ENCODE measurements around the gene TTL. TPM values are rescaled to one million over a fixed set of nuclear protein-coding genes. Genes with fewer than 3 reads are reported as not detected.

The TTL gene
- total RNA-seq, 2 donors from 2014 or later, result 61.1 to 89.6 TPM

DNA sequence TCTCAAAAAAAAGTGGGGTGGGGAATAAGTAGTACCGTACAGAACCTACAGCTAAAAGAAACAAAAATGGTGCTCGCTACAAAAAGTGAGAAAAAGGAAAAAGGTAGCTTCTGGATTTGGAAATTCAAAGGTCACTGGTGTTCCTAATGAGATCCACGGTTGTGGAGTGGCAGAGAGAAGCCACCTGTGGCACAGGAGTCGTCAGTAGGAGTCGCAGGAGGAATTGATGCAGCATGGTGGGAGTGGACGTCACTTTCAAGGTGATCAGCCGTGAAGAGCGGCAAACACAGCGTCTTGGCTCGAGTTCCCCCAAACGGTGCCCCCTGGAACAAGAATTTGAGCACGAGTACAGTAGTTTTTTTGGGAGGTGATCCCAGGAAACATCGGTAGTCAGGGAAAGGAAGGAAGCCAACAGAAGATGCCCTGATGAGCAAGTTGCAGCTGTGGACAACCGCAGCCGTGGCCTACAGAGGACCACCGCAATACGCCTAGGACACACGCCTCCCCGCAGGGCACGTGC, 1.4 kb upstream of the TTL start:
- H3K9me3 Mint-ChIP-seq, result no peaks in the 10 kb centered on the region
- TF ChIP-seq, protein P1, sequence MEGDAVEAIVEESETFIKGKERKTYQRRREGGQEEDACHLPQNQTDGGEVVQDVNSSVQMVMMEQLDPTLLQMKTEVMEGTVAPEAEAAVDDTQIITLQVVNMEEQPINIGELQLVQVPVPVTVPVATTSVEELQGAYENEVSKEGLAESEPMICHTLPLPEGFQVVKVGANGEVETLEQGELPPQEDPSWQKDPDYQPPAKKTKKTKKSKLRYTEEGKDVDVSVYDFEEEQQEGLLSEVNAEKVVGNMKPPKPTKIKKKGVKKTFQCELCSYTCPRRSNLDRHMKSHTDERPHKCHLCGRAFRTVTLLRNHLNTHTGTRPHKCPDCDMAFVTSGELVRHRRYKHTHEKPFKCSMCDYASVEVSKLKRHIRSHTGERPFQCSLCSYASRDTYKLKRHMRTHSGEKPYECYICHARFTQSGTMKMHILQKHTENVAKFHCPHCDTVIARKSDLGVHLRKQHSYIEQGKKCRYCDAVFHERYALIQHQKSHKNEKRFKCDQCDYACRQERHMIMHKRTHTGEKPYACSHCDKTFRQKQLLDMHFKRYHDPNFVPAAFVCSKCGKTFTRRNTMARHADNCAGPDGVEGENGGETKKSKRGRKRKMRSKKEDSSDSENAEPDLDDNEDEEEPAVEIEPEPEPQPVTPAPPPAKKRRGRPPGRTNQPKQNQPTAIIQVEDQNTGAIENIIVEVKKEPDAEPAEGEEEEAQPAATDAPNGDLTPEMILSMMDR (conservative IDR thresholded peaks at IDR 0.05), result no peak
- no peak for DNase-seq
- Histone ChIP-seq H3K4me3 (ENCODE audit: low read length) (peak overlapping the region; percentile 90), H3K4me1 (ENCODE audit: control insufficient read depth, insufficient read depth, low read length) (no peaks in the 10 kb centered on the region), H3K9me3 (ENCODE audit: control insufficient read depth, low read length) (no peaks in the 10 kb centered on the region), H3K9ac (ENCODE audit: extremely low read depth, low read length, poor library complexity, severe bottlenecking) (no peak overlapping the region), H3K36me3 (ENCODE audit: control insufficient read depth, insufficient read depth, low read length) (peaks cover 5% of the 10 kb centered on the region), H3K27ac (ENCODE audit: low read depth, low read length) (no peak overlapping the region), H3K27me3 (ENCODE audit: control insufficient read depth, insufficient read depth, low read length, poor library complexity, severe bottlenecking) (no peaks in the 10 kb centered on the region)
- 45 to 49% methylated on average over 15 to 20 of the region's 20 CpGs for whole genome bisulfite sequencing, 2 experiments (ENCODE audit: insufficient coverage in 1 of 2, insufficient read length in 1 of 2)
- peaks cover 9% of the 10 kb centered on the region for H3K27me3 Mint-ChIP-seq (ENCODE audit: insufficient read depth)
- H3K36me3 Mint-ChIP-seq (ENCODE audit: low read depth), result peaks cover 5% of the 10 kb centered on the region
- peaks cover 13% of the 10 kb centered on the region for H3K4me1 Mint-ChIP-seq
- peak overlapping the region; percentile 94 for H3K4me3 Mint-ChIP-seq
- H3K27ac Mint-ChIP-seq, result no peak overlapping the region

DNA sequence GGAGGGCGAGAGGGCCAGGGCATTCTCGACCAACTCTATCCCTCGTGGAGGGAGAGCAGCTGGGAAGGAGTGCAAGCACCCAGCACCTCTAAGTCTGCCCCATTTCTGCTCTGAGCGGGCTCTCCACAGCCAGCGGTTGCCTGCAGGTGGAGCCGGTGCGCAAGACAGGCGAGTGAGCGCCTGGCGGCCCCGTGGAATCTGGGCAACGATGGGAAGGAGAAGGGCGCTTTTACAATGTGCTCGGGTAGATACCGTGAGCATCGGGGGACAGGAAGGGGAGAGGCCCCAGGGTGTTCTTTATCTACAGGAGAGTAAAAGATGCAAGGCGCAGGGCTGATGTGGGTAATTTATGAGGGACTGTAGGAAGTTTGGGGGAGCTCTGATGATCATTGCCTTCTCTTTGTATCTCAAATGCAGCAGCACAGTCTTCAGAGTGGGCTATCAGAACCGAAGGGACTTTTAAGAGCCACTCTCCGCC, 867 bp upstream of the TTL start:
- Histone ChIP-seq H3K4me1 (ENCODE audit: control insufficient read depth, insufficient read depth, low read length) (no peaks in the 10 kb centered on the region), H3K27ac (ENCODE audit: low read depth, low read length) (peak overlapping the region; percentile 66), H3K27me3 (ENCODE audit: control insufficient read depth, insufficient read depth, low read length, poor library complexity, severe bottlenecking) (no peaks in the 10 kb centered on the region), H3K36me3 (ENCODE audit: control insufficient read depth, insufficient read depth, low read length) (peaks cover 10% of the 10 kb centered on the region), H3K4me3 (ENCODE audit: low read length) (peak overlapping the region; percentile 90), H3K9ac (ENCODE audit: extremely low read depth, low read length, poor library complexity, severe bottlenecking) (peak overlapping the region; percentile 32), H3K9me3 (ENCODE audit: control insufficient read depth, low read length) (no peaks in the 10 kb centered on the region)
- peak overlapping the region; percentile 91 for H3K27ac Mint-ChIP-seq
- TF ChIP-seq, protein P1 (conservative IDR thresholded peaks at IDR 0.05), result peak; percentile 77
- peak overlapping the region; percentile 94 for H3K4me3 Mint-ChIP-seq
- H3K27me3 Mint-ChIP-seq (ENCODE audit: insufficient read depth), result peaks cover 9% of the 10 kb centered on the region
- peaks cover 10% of the 10 kb centered on the region for H3K36me3 Mint-ChIP-seq (ENCODE audit: low read depth)
- no peaks in the 10 kb centered on the region for H3K9me3 Mint-ChIP-seq
- 1 to 3% methylated on average over 12 to 19 of the region's 19 CpGs for WGBS, 2 experiments (ENCODE audit: insufficient coverage in 1 of 2, insufficient read length in 1 of 2)
- peaks cover 13% of the 10 kb centered on the region for H3K4me1 Mint-ChIP-seq
- peak; percentile 94 for DNase-seq

DNA sequence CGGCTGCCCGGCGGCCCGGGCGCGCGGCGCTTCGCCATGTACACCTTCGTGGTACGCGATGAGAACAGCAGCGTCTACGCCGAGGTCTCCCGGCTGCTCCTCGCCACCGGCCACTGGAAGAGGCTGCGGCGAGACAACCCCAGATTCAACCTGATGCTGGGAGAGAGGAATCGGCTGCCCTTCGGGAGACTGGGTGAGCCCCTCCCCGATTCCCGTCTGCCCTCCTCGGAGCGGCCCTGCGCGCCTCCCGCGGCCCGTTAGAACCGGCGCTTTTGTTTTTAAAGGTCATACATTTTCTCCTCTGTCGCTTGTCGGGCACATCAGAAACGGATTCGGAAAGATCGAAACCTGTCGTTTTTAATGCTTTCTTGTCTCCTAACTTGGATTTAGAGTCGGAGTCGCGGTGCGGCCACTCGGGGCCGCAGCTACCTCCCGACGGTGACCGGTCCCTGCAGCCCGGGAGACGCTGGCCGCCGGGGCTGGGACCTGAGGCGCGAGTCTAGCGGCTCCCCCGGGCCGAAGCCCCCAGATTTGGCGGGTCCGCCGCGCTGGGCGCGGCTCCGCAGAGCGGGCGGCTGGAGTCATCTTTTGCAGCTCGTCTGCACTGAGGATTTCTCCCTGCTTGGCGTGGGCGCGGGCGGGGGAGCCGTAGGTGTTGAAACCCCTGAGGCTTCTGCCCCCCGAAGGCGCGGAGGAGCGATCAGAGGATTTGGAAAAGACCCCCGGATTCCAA, 519 bp downstream of the TTL start:
- peak overlapping the region; percentile 56 for H3K9ac ChIP-seq (ENCODE audit: extremely low read depth, low read length, poor library complexity, severe bottlenecking)
- Mint-ChIP-seq H3K36me3 (ENCODE audit: low read depth) (peaks cover 19% of the 10 kb centered on the region), H3K27ac (peak overlapping the region; percentile 94), H3K4me1 (peaks cover 13% of the 10 kb centered on the region), H3K9me3 (no peaks in the 10 kb centered on the region), H3K4me3 (peak overlapping the region; percentile 94), H3K27me3 (ENCODE audit: insufficient read depth) (peaks cover 9% of the 10 kb centered on the region)
- no peaks in the 10 kb centered on the region for H3K4me1 ChIP-seq (ENCODE audit: control insufficient read depth, insufficient read depth, low read length)
- H3K27ac ChIP-seq (ENCODE audit: low read depth, low read length), result peak overlapping the region; percentile 41
- DNase-seq, result peak; percentile 75
- H3K9me3 ChIP-seq (ENCODE audit: control insufficient read depth, low read length), result no peaks in the 10 kb centered on the region
- H3K36me3 ChIP-seq (ENCODE audit: control insufficient read depth, insufficient read depth, low read length), result peaks cover 22% of the 10 kb centered on the region
- no peaks in the 10 kb centered on the region for H3K27me3 ChIP-seq (ENCODE audit: control insufficient read depth, insufficient read depth, low read length, poor library complexity, severe bottlenecking)
- peak overlapping the region; percentile 90 for H3K4me3 ChIP-seq (ENCODE audit: low read length)
- 0% methylated on average over 43 to 77 of the region's 77 CpGs for WGBS, 2 experiments (ENCODE audit: insufficient coverage in 1 of 2, insufficient read length in 1 of 2)
- TF ChIP-seq, protein P1 (conservative IDR thresholded peaks at IDR 0.05), result no peak

All from endodermal cell (in vitro differentiated cells).